ENCODE measurements around the gene MTA3.

MTA3 gene

GRCh38 chr2:42791606-42792005 lies 223.2 kb downstream of the MTA3 start:
- no peak for DNase-seq

- no peak for DNase-seq
These were observed 223.7 kb downstream of the MTA3 start for GRCh38 chr2:42792087-42792582.

- no peak for DNase-seq
These were observed 224.3 kb downstream of the MTA3 start, which contains the start of gene HAAO for GRCh38 chr2:42792583-42793333. HAAO (minus strand) TSS chr2:42792583; CDS start chr2:42792536, 47 bp downstream.

- DNase-seq, result no peak
These were observed 225.2 kb downstream of the MTA3 start for GRCh38 chr2:42793334-42794270.

- DNase-seq, result no peak
These were observed 226.0 kb downstream of the MTA3 start for GRCh38 chr2:42794271-42795046.

- DNase-seq, result no peak
These were observed 226.8 kb downstream of the MTA3 start for GRCh38 chr2:42795275-42795674.

- DNase-seq, result no peak
These were observed 227.4 kb downstream of the MTA3 start for GRCh38 chr2:42795841-42796301.

GRCh38 chr2:42796427-42797248 lies 228.2 kb downstream of the MTA3 start:
- peak; percentile 75 for DNase-seq

GRCh38 chr2:42797281-42797680 lies 228.8 kb downstream of the MTA3 start:
- DNase-seq, result no peak

GRCh38 chr2:42799881-42800280 lies 231.4 kb downstream of the MTA3 start:
- no peak for DNase-seq

- DNase-seq, result no peak
These were observed 232.1 kb downstream of the MTA3 start for GRCh38 chr2:42800461-42800962.

GRCh38 chr2:42800981-42801380 lies 232.5 kb downstream of the MTA3 start:
- DNase-seq, result no peak

- DNase-seq, result no peak
These were observed 232.9 kb downstream of the MTA3 start for GRCh38 chr2:42801381-42801780.

- DNase-seq, result no peak
These were observed 233.7 kb downstream of the MTA3 start for GRCh38 chr2:42802150-42802549.

- no peak for DNase-seq
These were observed 235.9 kb downstream of the MTA3 start for GRCh38 chr2:42804338-42804737.

GRCh38 chr2:42804891-42805290 lies 236.5 kb downstream of the MTA3 start:
- no peak for DNase-seq
